ENCODE data around the gene TUBB2B.

DNA sequence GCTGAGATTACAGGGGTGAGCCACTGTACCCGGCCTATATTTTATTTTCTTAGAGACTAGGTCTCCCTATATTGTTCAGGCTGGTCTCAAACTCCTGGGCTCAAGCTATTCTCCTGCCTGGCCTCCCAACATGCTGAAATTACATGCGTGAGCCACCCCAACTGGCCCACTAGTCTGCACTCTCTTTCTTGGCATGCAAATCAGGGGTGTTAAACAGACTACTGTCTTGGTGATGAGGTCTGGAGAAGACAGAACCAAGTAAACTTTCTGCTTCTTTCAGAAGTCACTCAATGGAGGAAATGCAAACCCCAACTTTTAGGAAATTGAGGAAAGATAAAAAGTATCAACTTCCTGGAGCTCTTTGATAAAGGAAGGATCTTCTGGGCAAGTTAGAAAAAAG lies 8.0 kb upstream of the TUBB2B start:
- no peak for TF ChIP-seq POLR2A (IDR thresholded peaks at IDR 0.05; ENCODE audit: low read depth, low read length)
- no peak for TF ChIP-seq POLR2AphosphoS5 (IDR thresholded peaks at IDR 0.05; ENCODE audit: low read depth, low read length)

Data from GM12892 (cell line).